ENCODE results near the gene PTPRN2.

DNA sequence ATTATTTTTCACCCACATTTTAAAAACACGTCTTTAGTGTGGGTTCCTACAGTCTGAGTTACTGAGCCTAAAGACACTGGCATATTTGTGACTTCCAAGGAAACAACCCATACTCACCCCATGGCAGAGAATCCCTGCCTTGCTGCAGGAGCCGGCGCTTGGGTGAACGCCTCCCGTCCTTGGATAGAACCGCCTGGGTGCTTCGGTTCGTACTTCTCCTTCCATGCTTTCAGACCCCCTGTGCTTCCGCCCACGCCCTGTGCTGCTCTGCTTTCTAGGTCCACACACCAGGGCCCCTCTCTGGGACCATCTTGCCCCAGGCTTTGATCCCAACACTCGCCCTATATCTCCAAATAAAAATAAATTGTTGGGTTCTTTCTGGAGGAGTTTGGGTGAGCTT, 125.8 kb downstream of the PTPRN2 start:
- TF ChIP-seq, protein P1, sequence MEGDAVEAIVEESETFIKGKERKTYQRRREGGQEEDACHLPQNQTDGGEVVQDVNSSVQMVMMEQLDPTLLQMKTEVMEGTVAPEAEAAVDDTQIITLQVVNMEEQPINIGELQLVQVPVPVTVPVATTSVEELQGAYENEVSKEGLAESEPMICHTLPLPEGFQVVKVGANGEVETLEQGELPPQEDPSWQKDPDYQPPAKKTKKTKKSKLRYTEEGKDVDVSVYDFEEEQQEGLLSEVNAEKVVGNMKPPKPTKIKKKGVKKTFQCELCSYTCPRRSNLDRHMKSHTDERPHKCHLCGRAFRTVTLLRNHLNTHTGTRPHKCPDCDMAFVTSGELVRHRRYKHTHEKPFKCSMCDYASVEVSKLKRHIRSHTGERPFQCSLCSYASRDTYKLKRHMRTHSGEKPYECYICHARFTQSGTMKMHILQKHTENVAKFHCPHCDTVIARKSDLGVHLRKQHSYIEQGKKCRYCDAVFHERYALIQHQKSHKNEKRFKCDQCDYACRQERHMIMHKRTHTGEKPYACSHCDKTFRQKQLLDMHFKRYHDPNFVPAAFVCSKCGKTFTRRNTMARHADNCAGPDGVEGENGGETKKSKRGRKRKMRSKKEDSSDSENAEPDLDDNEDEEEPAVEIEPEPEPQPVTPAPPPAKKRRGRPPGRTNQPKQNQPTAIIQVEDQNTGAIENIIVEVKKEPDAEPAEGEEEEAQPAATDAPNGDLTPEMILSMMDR (IDR thresholded peaks at IDR 0.05) = no peak
- TF ChIP-seq POLR2A (IDR thresholded peaks at IDR 0.05) = no peak
